ENCODE results near the gene KIAA0825. TPM values are rescaled to one million over a fixed set of nuclear protein-coding genes. Genes with fewer than 3 reads are reported as not detected.

Gene KIAA0825
- total and polyA plus RNA-seq, 2 donors (not counting 1 experiment from before 2014, with no cell fraction given): 1.7 to 3.6 TPM

DNA sequence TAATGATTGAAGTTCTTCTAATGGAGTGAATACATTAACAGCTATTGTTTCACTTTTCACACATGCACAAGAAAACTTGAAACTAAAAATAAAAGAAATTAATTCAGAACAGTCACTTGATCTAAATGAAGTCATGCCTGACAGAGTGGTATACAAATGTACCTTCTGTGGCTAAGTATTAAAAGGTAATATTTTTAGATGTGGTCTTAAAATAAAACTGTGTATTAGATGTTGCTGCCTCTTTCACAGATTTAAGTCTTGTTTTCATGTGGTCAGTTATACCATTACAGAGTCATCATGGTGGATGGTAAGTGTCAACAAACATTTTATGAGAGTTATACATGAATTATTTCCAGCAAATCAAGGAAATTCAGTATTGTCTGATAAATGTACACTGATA lies 47.0 kb downstream of the KIAA0825 start:
- Histone ChIP-seq H3K4me2 (ENCODE audit: extremely low read depth, insufficient read depth, low read length) (no peak overlapping the region), H3K27ac (ENCODE audit: insufficient read depth, low read length) (no peak overlapping the region), H3K27me3 (ENCODE audit: control insufficient read depth, insufficient read depth, low read length) (no peaks in the 10 kb centered on the region), H4K20me1 (ENCODE audit: control insufficient read depth, extremely low read depth, insufficient read depth, low read length) (no peaks in the 10 kb centered on the region), H3K4me1 (ENCODE audit: control insufficient read depth, extremely low read depth, insufficient read depth, low read length) (no peaks in the 10 kb centered on the region), H3K9me3 (ENCODE audit: control insufficient read depth, insufficient read depth, low read depth, low read length) (no peaks in the 10 kb centered on the region), H3K79me2 (ENCODE audit: control insufficient read depth, insufficient read depth, low read length) (no peaks in the 10 kb centered on the region), H2AFZ (ENCODE audit: low read length) (no peak overlapping the region), H3K36me3 (ENCODE audit: control insufficient read depth, insufficient read depth, low read length) (no peaks in the 10 kb centered on the region), H3K4me3 (replicated peaks in 1 of 4; ENCODE audit: control extremely low read depth in 1 of 4, insufficient read depth in 1 of 4, low read depth in 3 of 4, low read length in 4 of 4) (no peak overlapping the region), H3K9ac (ENCODE audit: insufficient read depth, low read length) (no peak overlapping the region)
- no peak for TF ChIP-seq EZH2 (IDR thresholded peaks at IDR 0.05; ENCODE audit: low read length, missing control alignments)
- no peak for DNase-seq (ENCODE audit: low read depth in 2 of 2)

DNA sequence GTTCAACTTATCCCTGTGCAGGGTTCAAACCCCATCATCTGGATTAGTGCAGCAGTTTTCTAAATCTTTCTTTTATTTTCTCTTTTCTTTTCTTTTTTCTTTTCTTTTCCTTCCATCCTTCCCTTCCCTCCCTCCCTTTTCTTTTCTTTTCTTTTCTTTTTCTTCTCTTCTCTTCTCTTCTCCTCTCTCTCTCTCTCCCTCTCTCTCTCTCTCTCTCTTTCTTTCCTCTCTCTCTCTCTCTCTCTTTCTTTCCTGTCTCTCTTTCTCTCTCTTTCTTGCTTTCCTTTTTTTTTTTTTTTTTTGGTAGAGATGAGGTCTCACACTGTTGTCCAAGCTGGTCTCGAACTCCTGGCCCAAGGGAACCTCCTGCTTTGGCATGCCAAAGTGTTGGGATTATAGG lies 53.6 kb downstream of the KIAA0825 start:
- no peak for DNase-seq (ENCODE audit: low read depth in 2 of 2)
- H3K4me2 ChIP-seq (ENCODE audit: extremely low read depth, insufficient read depth, low read length): no peak overlapping the region
- no peaks in the 10 kb centered on the region for H3K9me3 ChIP-seq (ENCODE audit: control insufficient read depth, insufficient read depth, low read depth, low read length)
- no peaks in the 10 kb centered on the region for H3K36me3 ChIP-seq (ENCODE audit: control insufficient read depth, insufficient read depth, low read length)
- no peak overlapping the region for H3K27ac ChIP-seq (ENCODE audit: insufficient read depth, low read length)
- no peak overlapping the region for H2AFZ ChIP-seq (ENCODE audit: low read length)
- H3K4me1 ChIP-seq (ENCODE audit: control insufficient read depth, extremely low read depth, insufficient read depth, low read length): no peaks in the 10 kb centered on the region
- no peaks in the 10 kb centered on the region for H3K27me3 ChIP-seq (ENCODE audit: control insufficient read depth, insufficient read depth, low read length)
- TF ChIP-seq EZH2 (IDR thresholded peaks at IDR 0.05; ENCODE audit: low read length, missing control alignments): no peak
- TF ChIP-seq, protein P1, sequence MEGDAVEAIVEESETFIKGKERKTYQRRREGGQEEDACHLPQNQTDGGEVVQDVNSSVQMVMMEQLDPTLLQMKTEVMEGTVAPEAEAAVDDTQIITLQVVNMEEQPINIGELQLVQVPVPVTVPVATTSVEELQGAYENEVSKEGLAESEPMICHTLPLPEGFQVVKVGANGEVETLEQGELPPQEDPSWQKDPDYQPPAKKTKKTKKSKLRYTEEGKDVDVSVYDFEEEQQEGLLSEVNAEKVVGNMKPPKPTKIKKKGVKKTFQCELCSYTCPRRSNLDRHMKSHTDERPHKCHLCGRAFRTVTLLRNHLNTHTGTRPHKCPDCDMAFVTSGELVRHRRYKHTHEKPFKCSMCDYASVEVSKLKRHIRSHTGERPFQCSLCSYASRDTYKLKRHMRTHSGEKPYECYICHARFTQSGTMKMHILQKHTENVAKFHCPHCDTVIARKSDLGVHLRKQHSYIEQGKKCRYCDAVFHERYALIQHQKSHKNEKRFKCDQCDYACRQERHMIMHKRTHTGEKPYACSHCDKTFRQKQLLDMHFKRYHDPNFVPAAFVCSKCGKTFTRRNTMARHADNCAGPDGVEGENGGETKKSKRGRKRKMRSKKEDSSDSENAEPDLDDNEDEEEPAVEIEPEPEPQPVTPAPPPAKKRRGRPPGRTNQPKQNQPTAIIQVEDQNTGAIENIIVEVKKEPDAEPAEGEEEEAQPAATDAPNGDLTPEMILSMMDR (conservative IDR thresholded peaks at IDR 0.05 in 1 of 2, IDR thresholded peaks at IDR 0.05 in 1 of 2; ENCODE audit: low read depth in 1 of 2, low read length in 2 of 2): no peak
- H4K20me1 ChIP-seq (ENCODE audit: control insufficient read depth, extremely low read depth, insufficient read depth, low read length): no peaks in the 10 kb centered on the region
- no peak overlapping the region for H3K9ac ChIP-seq (ENCODE audit: insufficient read depth, low read length)
- no peaks in the 10 kb centered on the region for H3K79me2 ChIP-seq (ENCODE audit: control insufficient read depth, insufficient read depth, low read length)
- H3K4me3 ChIP-seq (replicated peaks in 1 of 4; ENCODE audit: control extremely low read depth in 1 of 4, insufficient read depth in 1 of 4, low read depth in 3 of 4, low read length in 4 of 4): no peak overlapping the region

GRCh38 chr5:94562327-94562971 lies 56.0 kb downstream of the KIAA0825 start:
- Histone ChIP-seq H3K4me1 (ENCODE audit: control insufficient read depth, extremely low read depth, insufficient read depth, low read length) (no peaks in the 10 kb centered on the region), H3K27ac (ENCODE audit: insufficient read depth, low read length) (no peak overlapping the region), H3K27me3 (ENCODE audit: control insufficient read depth, insufficient read depth, low read length) (no peaks in the 10 kb centered on the region), H3K9me3 (ENCODE audit: control insufficient read depth, insufficient read depth, low read depth, low read length) (no peaks in the 10 kb centered on the region), H3K9ac (ENCODE audit: insufficient read depth, low read length) (no peak overlapping the region), H3K36me3 (ENCODE audit: control insufficient read depth, insufficient read depth, low read length) (no peaks in the 10 kb centered on the region), H3K4me3 (replicated peaks in 1 of 4; ENCODE audit: control extremely low read depth in 1 of 4, insufficient read depth in 1 of 4, low read depth in 3 of 4, low read length in 4 of 4) (no peak overlapping the region), H3K79me2 (ENCODE audit: control insufficient read depth, insufficient read depth, low read length) (no peaks in the 10 kb centered on the region), H4K20me1 (ENCODE audit: control insufficient read depth, extremely low read depth, insufficient read depth, low read length) (no peaks in the 10 kb centered on the region), H3K4me2 (ENCODE audit: extremely low read depth, insufficient read depth, low read length) (no peak overlapping the region), H2AFZ (ENCODE audit: low read length) (no peak overlapping the region)
- DNase-seq (ENCODE audit: low read depth in 2 of 2): no peak
- TF ChIP-seq EZH2 (IDR thresholded peaks at IDR 0.05; ENCODE audit: low read length, missing control alignments): no peak
- TF ChIP-seq, protein P1 (conservative IDR thresholded peaks at IDR 0.05 in 1 of 2, IDR thresholded peaks at IDR 0.05 in 1 of 2; ENCODE audit: low read depth in 1 of 2, low read length in 2 of 2): no peak

Measured in fibroblast of lung (primary cell).